Coronary artery (tissue), 2 donors: ENCODE results near the gene NHEJ1.

ENCODE experiments used
- DNase-seq: peaks from one replicate; pipeline ENCODE4 v3.0.0-alpha.2; 2017; ENCODE audit warnings: low spot score
- H3K27ac ChIP-seq, 2 donors: fragments of 200-600 bp; sonication (generic); one replicate each; pipeline ENCODE4 v1.5.1; 2016 to 2019
- H3K4me3 ChIP-seq: fragments of 200-600 bp; sonication (generic); 2 replicates; pipeline ENCODE4 v1.5.1; 2016; ENCODE audit warnings: mild to moderate bottlenecking, moderate library complexity
- CTCF ChIP-seq: fragments of 200-600 bp; sonication (generic); IDR thresholded peaks from one replicate; pipeline ENCODE4 v1.5.1; 2019; ENCODE audit warnings: antibody characterized with exemption

The NHEJ1 gene

GRCh38 chr2:219049282-219049681 lies 111.3 kb downstream of the NHEJ1 start:
- DNase-seq, result no peak
- Histone ChIP-seq H3K27ac (no peak overlapping the region), H3K4me3 (no peak overlapping the region)
- no peak for TF ChIP-seq CTCF

GRCh38 chr2:219045937-219046550 lies 114.6 kb downstream of the NHEJ1 start:
- Histone ChIP-seq H3K27ac (no peak overlapping the region), H3K4me3 (no peak overlapping the region)
- TF ChIP-seq CTCF, result no peak
- no peak for DNase-seq

GRCh38 chr2:219042750-219043149 lies 117.9 kb downstream of the NHEJ1 start:
- Histone ChIP-seq H3K4me3 (no peak overlapping the region), H3K27ac (no peak overlapping the region)
- DNase-seq, result no peak
- TF ChIP-seq CTCF, result no peak

- no peak for TF ChIP-seq CTCF
- Histone ChIP-seq H3K4me3 (no peak overlapping the region), H3K27ac (no peak overlapping the region)
- DNase-seq, result no peak
These were observed 118.5 kb downstream of the NHEJ1 start for GRCh38 chr2:219042157-219042556.

GRCh38 chr2:219041252-219041651 lies 119.4 kb downstream of the NHEJ1 start, which contains the start of gene CFAP65:
Gene CFAP65, minus strand, starts transcription at chr2:219041516. Its CDS starts 2,468 bp downstream, at chr2:219039048.
- DNase-seq, result no peak
- no peak for TF ChIP-seq CTCF
- H3K4me3 ChIP-seq, result no peak within 1 kb of the TSS
- H3K27ac ChIP-seq, result no peak within 1 kb of the TSS

- Histone ChIP-seq H3K27ac (no peak overlapping the region), H3K4me3 (no peak overlapping the region)
- no peak for DNase-seq
- TF ChIP-seq CTCF, result no peak
These were observed 122.0 kb downstream of the NHEJ1 start for GRCh38 chr2:219038600-219038999.

- no peak for TF ChIP-seq CTCF
- H3K4me3 ChIP-seq, result no peak overlapping the region
- H3K27ac ChIP-seq, result no peak overlapping the region
- DNase-seq, result no peak
These were observed 122.7 kb downstream of the NHEJ1 start for GRCh38 chr2:219037783-219038499.
